ENCODE data around the gene EP400. TPM values are rescaled to one million over a fixed set of nuclear protein-coding genes. Genes with fewer than 3 reads are reported as not detected.

Gene EP400
- total and polyA plus RNA-seq, 9 of the 15 experiments (the other 6 are each of a cell fraction or from before 2014, with no cell fraction given) = 4.5 to 58.0 (median 7.0) TPM

GRCh38 chr12:131949431-131950181, at the start of gene EP400 (continued):
- TF ChIP-seq ID3 (CRISPR knock-in tag; IDR thresholded peaks at IDR 0.05) (no peak), ID3 (tag; IDR thresholded peaks at IDR 0.05) (0 out of 2 replicates have a peak, but pooled peaks have one; percentile 43), NR0B1 (IDR thresholded peaks at IDR 0.05; ENCODE audit: partially characterized antibody) (no peak), ZC3H11A (IDR thresholded peaks at IDR 0.05; ENCODE audit: low read depth, low read length) (no peak), SRF (CRISPR knock-in tag; IDR thresholded peaks at IDR 0.05) (no peak; a peak in 1 of 4 replicates), KDM2B (CRISPR knock-in tag; IDR thresholded peaks at IDR 0.05) (peak; percentile 69; the same call in 1 of the 2 replicates), CEBPG (CRISPR knock-in tag; IDR thresholded peaks at IDR 0.05) (no peak), CEBPG (tag; conservative IDR thresholded peaks at IDR 0.05 in 1 of 2, IDR thresholded peaks at IDR 0.05 in 1 of 2) (no peak), ZNF639 (CRISPR knock-in tag; conservative IDR thresholded peaks at IDR 0.05 in 1 of 2, IDR thresholded peaks at IDR 0.05 in 1 of 2) (peak in 1 of 2 experiments; percentile 97; a peak in 2 of 4 replicates), CBFA2T3 (IDR thresholded peaks at IDR 0.05) (no peak), ZFP30 (CRISPR knock-in tag; IDR thresholded peaks at IDR 0.05; ENCODE audit: borderline replicate concordance) (no peak), BMI1 (IDR thresholded peaks at IDR 0.05; ENCODE audit: low read length) (no peak), NR2C1 (IDR thresholded peaks at IDR 0.05) (no peak), NR2C1 (tag; IDR thresholded peaks at IDR 0.05) (no peak), ZNF212 (CRISPR knock-in tag; IDR thresholded peaks at IDR 0.05) (no peak), CHCHD3 (CRISPR knock-in tag; IDR thresholded peaks at IDR 0.05) (no peak), HDAC3 (IDR thresholded peaks at IDR 0.05; ENCODE audit: borderline replicate concordance, partially characterized antibody) (no peak), XRCC4 (IDR thresholded peaks at IDR 0.05; ENCODE audit: extremely low read depth, insufficient read depth, insufficient read length) (no peak), MAZ (CRISPR knock-in tag; conservative IDR thresholded peaks at IDR 0.05 in 1 of 2, IDR thresholded peaks at IDR 0.05 in 1 of 2) (peak; percentile 55 to 89), FOXJ3 (CRISPR knock-in tag; IDR thresholded peaks at IDR 0.05) (no peak), PTBP1 (IDR thresholded peaks at IDR 0.05; ENCODE audit: low read depth, low read length) (no peak), ARID1B (IDR thresholded peaks at IDR 0.05) (no peak), ZNF274 (IDR thresholded peaks at IDR 0.05; ENCODE audit: borderline replicate concordance, low read depth, low read length) (no peak)
